GM18507 (cell line): ENCODE results near the gene HSD17B10.
"Not testable (repeated sequence)": the region's sequence is repeated elsewhere in the genome, so short reads cannot be mapped to it uniquely, and the experiment has no call there.

Source experiments
- DNase-seq: peaks from one replicate; pipeline ENCODE4 v3.0.0; 2011; ENCODE audit warnings: low read depth; ENCODE audit not compliant: insufficient read length; ENCODE audit errors: extremely low spot score
- FAIRE-seq: peaks from 2 replicates; lab custom pipeline; 2011; peaks lifted over from hg19 to GRCh38; lab: Jason Lieb, UNC

Gene HSD17B10

DNA sequence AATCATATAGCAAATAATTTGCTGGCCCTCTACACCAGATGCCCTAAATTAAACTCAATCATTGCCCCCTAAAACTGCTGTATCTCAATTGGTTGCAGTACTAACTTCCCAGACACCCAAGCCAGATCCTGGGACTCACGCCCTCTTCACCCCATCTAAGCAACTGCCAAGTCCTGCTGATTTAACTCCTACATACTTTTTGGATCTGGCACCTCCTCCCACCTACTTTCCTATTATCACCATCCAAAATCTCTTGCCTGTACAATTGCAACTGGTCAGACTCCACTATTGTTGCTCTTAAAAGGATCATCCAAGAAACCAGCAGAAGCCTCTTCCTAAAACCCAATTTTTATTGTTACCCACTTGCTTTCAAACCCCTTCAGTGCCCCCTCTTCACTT lies 4.7 kb upstream of the HSD17B10 start:
- FAIRE-seq (no peak), DNase-seq (no peak)

DNA sequence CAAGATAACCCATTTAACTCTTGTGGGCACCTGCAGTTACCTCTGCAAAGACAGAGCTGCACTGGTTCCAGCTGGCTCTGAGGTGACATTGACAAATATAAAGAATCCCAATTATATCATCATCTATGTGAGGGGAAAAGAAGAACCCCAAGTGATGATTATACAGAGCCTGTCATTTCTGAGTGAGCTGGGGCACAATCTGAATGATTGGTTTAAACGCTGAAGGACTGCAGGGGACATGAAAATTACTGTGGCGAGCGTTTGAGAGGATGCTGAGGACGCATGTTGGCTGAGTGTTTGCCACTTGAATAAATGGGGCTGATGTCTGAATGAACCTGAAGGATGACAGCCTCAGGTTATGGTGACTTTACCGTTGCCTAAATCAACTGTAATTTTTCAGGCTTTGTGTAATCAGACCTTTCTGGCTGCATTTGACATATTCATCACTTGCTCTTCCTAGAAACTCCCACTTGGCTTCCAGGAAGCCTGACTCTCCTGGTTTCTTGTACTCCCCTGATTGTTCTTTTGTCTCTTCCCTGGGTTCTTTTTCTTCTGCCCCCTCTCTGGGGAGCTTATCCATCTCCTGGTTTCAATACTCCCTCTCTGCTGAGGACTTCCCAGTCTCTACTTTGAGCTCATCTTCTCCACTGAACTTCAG lies 4.1 kb upstream of the HSD17B10 start:
- FAIRE-seq, result no peak

DNA sequence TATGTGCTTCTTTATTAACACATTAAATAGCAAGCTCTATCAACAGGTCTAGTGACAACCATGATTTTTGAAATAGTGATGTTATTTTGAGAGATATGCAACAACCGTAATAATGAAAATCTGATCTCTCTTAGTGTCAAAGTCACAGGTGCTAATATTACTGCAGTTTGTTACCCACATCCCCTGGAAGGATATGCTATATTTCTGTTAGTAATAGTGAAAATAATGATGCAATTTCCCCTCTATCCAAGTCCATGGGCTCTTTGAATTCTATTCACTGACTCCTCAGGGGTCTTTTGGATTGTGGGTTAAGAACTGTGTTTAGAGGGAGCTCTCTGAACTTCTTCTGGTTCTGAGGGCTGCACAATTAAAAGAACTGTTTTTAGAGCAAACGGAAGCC lies 3.0 kb upstream of the HSD17B10 start:
- FAIRE-seq (no peak), DNase-seq (no peak)

More for the DNA sequence above, 4.1 kb upstream of the HSD17B10 start:
- DNase-seq, result no peak

DNA sequence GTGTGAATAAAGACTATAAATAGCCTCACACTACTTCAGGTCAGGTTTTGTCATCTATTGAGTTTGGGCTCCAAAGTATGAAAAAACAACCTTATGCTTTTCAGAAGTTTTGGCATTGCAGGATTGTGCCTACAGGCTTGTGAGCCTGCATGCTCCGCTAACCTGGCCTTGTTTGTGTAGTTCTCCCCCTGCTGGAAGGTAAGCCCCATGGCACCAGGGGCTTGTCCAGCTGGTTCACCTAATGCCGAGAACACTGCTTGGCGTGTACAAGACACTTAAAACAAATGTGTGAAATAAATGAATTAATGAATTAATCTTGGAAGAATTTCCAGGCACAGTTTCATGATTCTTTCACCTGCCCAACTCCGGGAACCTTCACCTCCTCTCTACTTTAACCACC lies 1.8 kb upstream of the HSD17B10 start:
- FAIRE-seq (peak; percentile 94), DNase-seq (no peak)

DNA sequence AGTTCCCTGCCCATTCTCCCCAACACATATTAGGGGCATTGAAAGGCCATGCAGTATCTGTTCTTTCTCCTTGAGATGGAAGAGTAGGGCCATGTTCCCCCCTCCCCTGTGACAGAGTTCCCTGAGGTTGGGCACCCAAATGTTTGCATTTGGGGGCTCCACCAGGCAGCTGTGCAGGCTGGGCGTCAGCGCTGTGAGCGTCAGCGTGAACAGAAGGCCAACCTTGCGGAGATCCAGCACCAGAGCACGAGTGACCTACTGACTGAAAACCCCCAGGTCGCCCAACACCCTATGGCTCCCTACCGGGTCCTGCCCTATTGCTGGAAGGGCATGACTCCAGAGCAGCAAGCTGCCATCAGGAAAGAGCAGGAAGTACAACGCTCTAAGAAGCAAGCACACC lies 3.9 kb downstream of the HSD17B10 start:
- DNase-seq, result no peak
- no peak for FAIRE-seq

DNA sequence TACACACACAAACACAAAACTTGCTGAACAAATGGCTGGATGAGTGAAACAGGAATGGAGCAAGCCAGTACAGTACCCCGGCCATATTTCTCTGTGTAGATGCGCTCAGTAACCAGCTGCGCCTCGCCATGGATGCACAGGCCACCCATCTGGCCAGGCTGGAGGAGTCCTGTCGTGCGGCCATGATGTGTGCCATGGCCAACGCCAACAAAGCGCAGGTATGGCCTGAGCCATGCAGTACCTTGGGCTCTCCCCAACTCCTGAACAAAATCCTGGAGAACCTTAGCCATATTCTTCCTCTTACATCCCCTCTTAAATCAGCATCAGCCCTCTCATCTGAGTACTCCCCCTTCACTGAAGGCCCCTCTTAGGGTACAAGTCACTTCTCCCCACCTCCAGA lies 4.4 kb downstream of the HSD17B10 start:
- no peak for DNase-seq
- FAIRE-seq, result no peak

DNA sequence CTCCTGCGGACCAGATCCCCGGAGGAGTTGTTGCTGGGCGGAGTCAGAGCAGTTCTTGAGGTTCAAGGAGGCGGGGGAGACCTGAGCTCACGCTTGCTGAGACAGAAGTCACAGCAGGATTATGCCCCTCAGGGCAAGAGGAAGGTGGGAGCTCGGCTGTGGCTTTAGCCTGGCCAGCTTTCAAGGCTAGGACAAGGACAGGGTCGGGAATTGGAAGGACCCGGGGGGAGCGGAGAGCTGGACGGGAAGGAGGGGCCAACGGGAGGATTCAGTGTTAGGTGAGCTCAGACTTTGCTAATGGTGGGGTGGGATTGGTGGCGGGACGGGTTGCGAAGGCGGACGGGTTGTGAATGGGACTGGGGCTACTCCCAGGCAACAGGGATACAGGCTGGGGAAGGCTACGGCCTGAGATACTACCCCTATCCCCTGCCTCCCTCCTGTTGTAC lies 11.3 kb downstream of the HSD17B10 start, which contains the start of gene RIBC1:
Gene RIBC1, plus strand, starts transcription at position 13 of the 446 bp plus-strand sequence. CDS start 3,404 bp downstream, outside the sequence.
- DNase-seq (no peak), FAIRE-seq (no peak)

DNA sequence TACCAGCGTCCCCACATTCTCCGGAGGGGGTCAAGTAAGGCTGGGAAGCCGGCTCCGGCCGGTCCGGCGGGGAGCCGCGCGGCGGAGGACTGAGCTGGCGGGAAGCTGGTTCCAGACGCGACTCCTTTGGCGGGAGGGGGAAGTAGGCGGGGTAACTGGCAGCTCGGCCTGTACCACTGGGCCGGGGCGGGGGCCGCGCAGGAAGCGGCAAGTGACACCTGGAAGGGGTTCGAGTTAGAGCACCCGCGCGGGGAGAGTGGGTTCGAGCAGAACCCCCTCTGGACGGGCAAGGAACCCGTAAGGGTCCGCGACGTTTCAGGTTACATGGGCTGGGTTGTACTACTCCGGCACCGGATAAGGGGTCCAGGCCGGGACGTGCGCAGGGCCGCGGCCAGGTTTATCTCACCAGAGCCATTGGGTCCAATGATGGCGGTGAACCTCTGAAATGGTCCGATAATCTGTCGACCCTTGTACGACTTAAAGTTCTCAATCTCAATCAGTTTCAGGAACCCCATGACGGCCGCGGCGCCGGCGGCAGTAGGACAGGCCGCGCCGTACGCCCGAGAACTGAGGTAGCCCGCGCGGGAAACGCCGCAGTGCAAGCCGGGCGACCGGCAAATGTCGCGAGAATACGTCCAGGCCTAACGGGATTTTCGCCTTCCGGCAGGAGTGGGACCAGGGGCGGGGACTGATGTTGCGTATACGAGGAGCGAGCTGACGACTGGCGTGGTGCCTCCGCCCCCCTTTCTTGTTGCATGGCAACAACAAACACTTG lies 11.9 kb downstream of the HSD17B10 start, which contains the start of gene SMC1A:
Gene SMC1A, minus strand, starts transcription at position 569 of the 775 bp plus-strand sequence. Its CDS starts 54 bp downstream, at position 515.
- peak; percentile 98 for FAIRE-seq
- DNase-seq, result peak; percentile 82

DNA sequence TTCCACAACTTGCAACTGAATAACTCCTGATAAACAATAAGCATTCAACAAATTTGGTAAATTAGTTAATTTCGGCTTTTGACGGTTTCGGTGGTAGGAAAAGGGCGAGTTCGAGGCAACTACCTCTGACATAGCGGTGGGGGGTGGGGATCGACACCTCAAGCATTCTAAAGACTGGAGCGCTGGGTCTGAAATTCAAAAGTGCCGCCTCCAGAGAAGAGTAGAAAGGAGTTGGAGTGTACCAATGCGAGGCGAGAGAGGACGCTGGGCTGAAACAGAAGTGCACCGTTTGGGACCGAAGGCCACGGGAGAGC lies 12.4 kb downstream of the HSD17B10 start:
- DNase-seq, result no peak
- no peak for FAIRE-seq

DNA sequence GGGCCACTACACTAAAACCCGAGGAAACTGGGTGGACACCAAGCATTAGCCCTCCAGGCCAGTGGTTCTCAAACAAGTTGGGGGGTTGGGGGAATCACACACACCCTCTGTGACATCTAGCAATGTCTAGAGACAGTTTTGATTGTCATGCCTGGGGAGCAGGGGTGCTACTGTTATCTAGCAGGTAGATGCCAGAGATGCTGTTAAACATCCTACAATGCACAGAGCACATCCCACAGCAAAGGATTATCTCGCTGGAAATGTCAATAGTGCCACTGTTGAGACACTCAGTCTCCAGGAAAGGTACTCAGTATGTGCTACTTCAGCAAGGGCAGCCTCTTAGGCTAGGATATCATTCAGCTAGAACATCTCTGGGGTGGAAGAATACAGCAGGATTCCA lies 13.0 kb downstream of the HSD17B10 start:
- DNase-seq (no peak), FAIRE-seq (no peak)

DNA sequence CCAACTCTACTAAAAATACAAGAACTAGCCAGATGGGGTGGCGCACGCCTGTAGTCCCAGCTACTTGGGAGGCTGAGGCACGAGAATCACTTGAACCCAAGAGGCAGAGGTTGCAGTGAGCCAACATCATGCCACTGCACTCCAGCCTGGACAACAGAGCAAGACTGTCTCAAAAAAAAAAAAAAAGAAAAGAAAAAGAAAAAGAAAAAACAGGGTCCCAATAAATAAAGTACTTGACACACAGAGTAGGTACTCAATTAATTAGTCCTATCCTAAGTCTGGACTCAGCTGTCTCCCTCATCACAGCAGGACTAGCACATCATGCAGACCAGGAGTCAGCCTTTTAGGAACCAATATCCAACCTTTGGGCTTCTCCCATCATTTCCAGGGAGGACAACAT lies 13.8 kb downstream of the HSD17B10 start:
- not testable (repeated sequence) for DNase-seq, FAIRE-seq

DNA sequence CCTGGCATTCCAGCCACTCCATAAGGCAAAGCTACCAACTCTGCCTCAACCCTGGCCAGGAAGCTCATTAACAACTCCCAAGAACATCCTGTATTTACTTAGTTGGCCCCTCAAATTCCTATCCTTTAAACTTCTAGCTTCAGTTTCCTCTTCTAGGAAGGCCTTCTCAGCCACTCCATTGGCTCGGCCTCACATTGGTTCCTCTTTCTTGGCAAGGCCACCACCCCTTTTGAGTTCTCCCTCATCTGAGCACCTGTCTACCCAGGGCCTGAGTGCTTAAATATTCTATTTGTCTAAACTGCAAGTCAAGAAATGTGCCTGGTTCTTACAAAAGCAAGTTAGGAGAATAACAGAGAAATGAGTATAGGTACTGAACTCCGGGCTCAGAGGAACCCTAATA lies 21.7 kb downstream of the HSD17B10 start:
- no peak for DNase-seq
- FAIRE-seq, result no peak

DNA sequence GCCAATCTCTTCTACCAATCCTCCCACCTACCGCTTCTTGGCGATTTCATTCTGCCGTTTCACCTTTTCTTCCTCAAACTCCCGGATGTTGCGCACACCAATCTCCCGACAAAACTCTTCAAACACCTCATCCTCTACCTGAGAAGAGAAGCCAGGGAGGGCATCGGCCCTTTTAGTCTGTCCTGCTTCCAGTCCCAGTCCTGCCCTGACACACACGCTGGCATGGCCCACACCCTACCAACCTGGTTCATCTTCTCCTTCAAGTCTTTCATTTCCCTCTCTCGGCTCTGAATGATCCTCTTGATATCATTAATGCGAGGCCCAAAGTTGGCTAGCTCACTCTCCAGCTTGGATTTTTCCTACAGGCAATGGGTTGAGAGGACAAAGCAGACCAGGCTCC lies 30.6 kb downstream of the HSD17B10 start:
- DNase-seq, result no peak
- FAIRE-seq, result no peak

DNA sequence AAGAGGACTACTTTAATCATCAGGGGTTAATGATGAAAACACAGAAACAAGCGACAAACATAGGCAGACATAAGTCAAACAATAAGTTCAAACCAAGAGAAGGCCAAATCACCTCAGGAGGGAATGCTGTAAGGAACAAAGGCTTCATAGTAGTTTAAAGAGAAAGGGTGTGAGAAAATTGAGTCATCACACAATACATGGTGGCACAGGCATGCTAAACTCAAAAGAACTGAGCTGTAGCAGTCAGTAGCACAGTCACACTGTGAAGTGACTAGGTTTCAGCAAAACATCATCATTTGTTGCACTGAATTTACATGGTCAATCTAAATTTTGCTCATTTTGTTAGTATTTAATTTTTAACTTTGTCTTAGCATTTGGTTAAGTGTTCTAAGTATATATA lies 36.0 kb downstream of the HSD17B10 start:
- DNase-seq (no peak), FAIRE-seq (no peak)

DNA sequence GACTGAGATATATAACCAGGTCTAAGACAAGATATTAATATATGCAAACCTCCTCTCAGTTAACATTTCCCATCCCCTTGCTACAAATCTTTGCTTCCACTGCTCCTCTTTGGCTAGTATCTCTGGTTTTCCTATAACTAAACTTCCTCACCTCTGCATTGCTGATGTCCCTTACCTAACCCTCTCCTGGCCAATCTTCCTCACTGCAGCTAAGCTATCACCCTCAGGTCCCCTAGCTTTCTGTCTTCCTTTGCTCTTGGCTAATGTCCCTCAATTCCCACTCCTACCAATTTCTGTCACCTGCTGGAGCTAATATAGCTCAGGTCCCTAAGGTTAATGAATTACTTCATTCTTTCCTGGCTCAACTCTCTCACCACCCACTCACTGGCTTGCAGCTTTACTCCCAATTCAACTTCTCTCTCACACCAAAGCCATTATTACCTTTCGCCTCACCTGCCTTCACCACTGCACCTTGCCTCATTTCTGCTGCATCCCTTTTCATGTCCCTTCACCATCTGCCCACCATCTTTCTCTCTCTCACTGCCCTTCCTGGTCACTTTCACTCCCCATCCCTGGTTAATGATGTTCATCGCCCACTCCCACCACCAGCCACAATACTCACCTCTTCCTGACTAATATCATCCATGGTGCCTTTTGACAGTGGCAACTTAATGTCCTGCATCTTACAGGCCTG lies 38.4 kb downstream of the HSD17B10 start:
- DNase-seq (no peak), FAIRE-seq (no peak)

DNA sequence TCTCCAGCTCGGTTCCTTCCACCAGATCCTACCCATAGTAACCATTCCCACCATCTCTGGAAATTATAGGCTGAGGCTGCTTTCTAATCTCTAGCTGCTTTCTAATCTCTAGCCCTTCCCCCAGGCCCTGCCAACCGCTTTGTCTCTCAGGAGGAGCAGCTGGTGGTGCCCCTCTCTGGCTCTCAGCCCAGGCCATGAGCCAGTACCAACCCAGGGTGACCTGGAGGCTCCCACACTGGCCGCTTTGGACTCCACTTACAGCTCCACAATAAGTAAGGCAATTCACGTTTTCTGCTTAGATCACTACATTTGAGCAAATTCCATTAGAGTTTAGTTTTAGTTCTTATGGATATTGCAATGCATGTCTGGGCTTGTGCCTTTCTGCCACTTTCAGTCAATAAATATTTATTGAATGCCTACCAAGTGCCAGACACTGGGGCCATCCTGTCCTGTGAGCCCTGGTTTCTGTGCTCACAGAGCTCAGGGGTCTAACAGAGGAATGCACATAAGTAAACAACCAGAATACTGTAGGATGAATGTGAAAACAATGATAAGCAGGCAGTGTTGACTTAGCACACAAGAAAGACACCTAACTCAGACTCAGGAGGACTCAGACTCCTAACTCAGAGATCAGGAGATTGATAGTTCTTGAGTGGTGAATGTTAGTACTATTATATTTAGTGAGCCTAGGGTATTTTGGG lies 50.6 kb downstream of the HSD17B10 start:
- no peak for DNase-seq
- no peak for FAIRE-seq
